D341Med (cell line): Measurements from ENCODE around the gene GOLGA6L9.
A peak's percentile ranks its signal among the peaks of the same experiment; 100 is the strongest.
"Not testable (repeated sequence)": the region's sequence is repeated elsewhere in the genome, so short reads cannot be mapped to it uniquely, and the experiment has no call there.

ENCODE experiments used
- DNase-seq: peaks from one replicate; pipeline ENCODE4 v3.0.0; 2012; ENCODE audit warnings: low spot score

Gene GOLGA6L9

DNA sequence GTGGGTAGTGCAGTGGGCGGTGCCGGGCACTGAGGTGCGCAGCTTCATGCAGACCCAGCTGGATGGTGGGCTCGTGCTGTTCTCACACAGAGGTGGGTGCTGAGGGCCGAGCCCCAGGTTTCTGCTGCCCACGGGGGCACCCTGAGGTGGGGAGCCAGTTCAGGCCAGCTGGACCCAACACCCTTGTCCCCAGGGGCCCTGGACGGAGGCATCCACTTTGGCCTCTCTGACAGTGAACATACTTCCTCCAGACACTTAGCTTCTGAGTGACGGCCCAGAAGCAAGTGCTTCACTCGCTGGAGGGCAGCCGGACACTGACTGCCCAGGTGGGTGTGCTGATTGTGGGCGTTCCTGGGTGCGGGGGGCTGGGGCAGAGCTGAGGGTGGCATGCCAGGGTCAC lies 39.8 kb downstream of the GOLGA6L9 start:
- DNase-seq: not testable (repeated sequence)

DNA sequence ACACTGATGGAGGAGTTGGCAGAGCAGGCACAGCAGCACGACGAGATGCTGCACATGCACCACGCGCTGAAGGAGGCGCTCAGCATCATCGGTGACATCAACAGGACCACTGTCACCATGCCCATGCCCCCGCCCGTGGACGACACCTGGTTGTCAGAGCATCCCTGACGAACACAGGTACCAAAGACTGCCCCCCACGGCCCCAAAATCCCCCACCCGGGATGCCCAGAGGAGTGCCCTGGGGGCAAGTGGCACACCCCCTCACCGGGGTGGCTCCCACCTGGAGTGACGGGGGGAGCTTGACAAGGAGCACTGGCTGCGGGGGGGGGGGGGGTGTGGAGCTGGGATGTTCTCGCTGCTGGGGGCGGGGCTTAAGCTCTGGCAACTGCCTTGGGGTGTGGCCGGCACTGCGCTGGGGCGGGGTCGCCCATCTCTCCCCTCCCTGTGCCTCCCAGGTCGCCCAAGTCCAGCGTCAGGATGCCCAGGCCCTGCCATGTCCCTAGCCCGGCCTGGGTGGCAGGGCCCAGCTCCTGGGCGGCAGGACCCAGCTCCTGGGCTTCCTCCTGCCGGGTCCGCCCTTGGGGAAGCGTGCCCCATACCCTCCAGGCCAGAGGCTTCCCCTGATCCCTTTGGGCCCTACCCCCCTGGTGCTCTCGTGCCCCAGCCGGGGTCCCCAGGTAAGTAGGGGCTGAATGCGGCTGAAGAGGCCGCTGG lies 42.8 kb downstream of the GOLGA6L9 start:
- DNase-seq: peak; percentile 16

- DNase-seq: not testable (repeated sequence)
Observed at GRCh38 chr15:82474596-82475325, 45.1 kb downstream of the GOLGA6L9 start.

GRCh38 chr15:82475345-82475967 lies 45.8 kb downstream of the GOLGA6L9 start:
- DNase-seq: not testable (repeated sequence)

GRCh38 chr15:82476697-82477342 lies 47.2 kb downstream of the GOLGA6L9 start:
- DNase-seq: not testable (repeated sequence)

DNA sequence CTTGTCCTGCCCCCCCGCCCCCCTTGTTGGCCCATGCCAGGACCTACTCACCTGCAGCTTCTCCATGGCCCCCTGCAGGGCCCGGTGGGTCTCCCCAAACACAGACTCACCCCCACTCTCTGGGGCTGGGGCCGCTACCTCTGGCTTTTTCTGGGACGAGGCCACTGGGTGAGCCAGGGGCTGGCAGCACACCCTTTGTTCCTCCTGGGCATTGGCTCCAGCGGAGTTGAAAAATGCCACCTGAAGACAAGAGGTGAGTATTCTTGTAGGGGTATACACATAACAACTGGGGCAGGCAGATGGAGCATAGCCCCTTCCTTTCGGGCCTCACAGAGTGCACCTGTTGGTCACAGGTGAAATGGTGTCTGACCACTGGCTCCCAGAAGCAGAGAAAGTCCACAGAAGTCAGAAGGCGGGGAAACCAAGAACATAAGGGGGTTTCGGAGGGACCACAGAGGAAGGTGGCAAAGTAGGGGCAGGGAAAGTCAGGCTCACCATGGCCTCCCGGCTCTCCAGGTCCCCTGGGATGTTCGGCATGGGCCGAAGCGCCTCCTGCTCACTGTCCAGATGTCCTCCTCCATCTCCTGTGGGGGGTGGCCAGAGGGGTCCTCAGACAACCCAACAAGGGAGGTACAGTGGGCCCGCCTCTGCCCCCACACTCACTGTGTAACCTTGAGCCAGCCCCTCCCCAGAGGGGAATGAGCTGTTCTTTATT lies 47.9 kb downstream of the GOLGA6L9 start:
- DNase-seq: not testable (repeated sequence)
